Right forelimb (tissue), 1 donor: ENCODE results near the gene ATP8B3.

Experiments
- DNase-seq: peaks from one replicate; pipeline ENCODE4 v3.0.0-alpha.2; 2018

ATP8B3 gene

GRCh38 chr19:1755467-1756171 is 56.5 kb downstream of the ATP8B3 start:
- no peak for DNase-seq

- DNase-seq: no peak
These were observed 57.2 kb downstream of the ATP8B3 start for GRCh38 chr19:1754636-1755466.

- no peak for DNase-seq
These were observed 57.9 kb downstream of the ATP8B3 start for GRCh38 chr19:1754018-1754635.

- DNase-seq: no peak
These were observed 59.0 kb downstream of the ATP8B3 start, which contains the start of gene ONECUT3 for GRCh38 chr19:1752757-1753728. TSS of gene ONECUT3 (plus strand) at chr19:1753506. CDS start at chr19:1753663, 157 bp downstream.

GRCh38 chr19:1752009-1752756 is 59.9 kb downstream of the ATP8B3 start:
- no peak for DNase-seq

- no peak for DNase-seq
These were observed 60.6 kb downstream of the ATP8B3 start for GRCh38 chr19:1751367-1752008.

- no peak for DNase-seq
These were observed 61.6 kb downstream of the ATP8B3 start for GRCh38 chr19:1750343-1751021.

- DNase-seq: no peak
These were observed 62.4 kb downstream of the ATP8B3 start for GRCh38 chr19:1749373-1750342.

- no peak for DNase-seq
These were observed 63.2 kb downstream of the ATP8B3 start for GRCh38 chr19:1748873-1749341.

- no peak for DNase-seq
These were observed 63.8 kb downstream of the ATP8B3 start for GRCh38 chr19:1748115-1748872.

- no peak for DNase-seq
These were observed 64.6 kb downstream of the ATP8B3 start for GRCh38 chr19:1747285-1748114.

- DNase-seq: no peak
These were observed 65.4 kb downstream of the ATP8B3 start for GRCh38 chr19:1746401-1747284.

- DNase-seq: no peak
These were observed 66.5 kb downstream of the ATP8B3 start for GRCh38 chr19:1745589-1746031.

- DNase-seq: no peak
These were observed 67.1 kb downstream of the ATP8B3 start for GRCh38 chr19:1744822-1745563.

- DNase-seq: no peak
These were observed 67.9 kb downstream of the ATP8B3 start for GRCh38 chr19:1744133-1744665.
